Naive thymus-derived CD8-positive, alpha-beta T cell (primary cell): ENCODE data around the gene OR10AG1. TPM values are rescaled to one million over a fixed set of nuclear protein-coding genes. Genes with fewer than 3 reads are reported as not detected.

Source experiments
- polyA plus RNA-seq, 3 donors: library from polyadenylated mRNA; unstranded; fragments of 300-500 nt; fragmentation: Illumina TruSeq; gene quantifications; one replicate each; pipeline ENCODE4 v1.2.3, GENCODE V29; 2021
- total RNA-seq, 8 experiments: library from RNA in 2 of 8; stranded (reverse) in 2 of 8; gene quantifications; one replicate each; pipeline ENCODE4 v1.2.3 and lab custom pipeline; 2021 to 2026

Gene OR10AG1
- total and polyA plus RNA-seq, 5 experiments from 2014 or later, result not detected

Other genes starting within 250 kb of the OR10AG1 start
- gene OR5D13, start 196.5 kb downstream of the OR10AG1 start, total RNA-seq, result not detected
- gene OR5D13, start 196.5 kb downstream of the OR10AG1 start, polyA plus RNA-seq, result not detected
- not detected for gene OR5D14, start 174.4 kb downstream of the OR10AG1 start, total RNA-seq
- not detected for gene OR5D14, start 174.4 kb downstream of the OR10AG1 start, polyA plus RNA-seq
- not detected for gene OR5L1, start 158.6 kb downstream of the OR10AG1 start, total RNA-seq
- not detected for gene OR5L1, start 158.6 kb downstream of the OR10AG1 start, polyA plus RNA-seq
- gene OR5D18, start 150.3 kb downstream of the OR10AG1 start, total RNA-seq, result not detected
- not detected for gene OR5D18, start 150.3 kb downstream of the OR10AG1 start, polyA plus RNA-seq
- gene OR5L2, start 142.7 kb downstream of the OR10AG1 start, total RNA-seq, result not detected
- gene OR5L2, start 142.7 kb downstream of the OR10AG1 start, polyA plus RNA-seq, result not detected
- not detected for gene OR5D16, start 131.2 kb downstream of the OR10AG1 start, total RNA-seq
- not detected for gene OR5D16, start 131.2 kb downstream of the OR10AG1 start, polyA plus RNA-seq
- gene TRIM51, start 86.6 kb downstream of the OR10AG1 start, total RNA-seq, result not detected
- gene TRIM51, start 86.6 kb downstream of the OR10AG1 start, polyA plus RNA-seq, result not detected
- not detected for gene OR5W2, start 55.4 kb downstream of the OR10AG1 start, total RNA-seq
- gene OR5W2, start 55.4 kb downstream of the OR10AG1 start, polyA plus RNA-seq, result not detected
- gene OR5I1, start 33.5 kb downstream of the OR10AG1 start, total RNA-seq, result not detected
- not detected for gene OR5I1, start 33.5 kb downstream of the OR10AG1 start, polyA plus RNA-seq
- not detected for gene OR5F1, start 24.7 kb upstream of the OR10AG1 start, total RNA-seq
- gene OR5F1, start 24.7 kb upstream of the OR10AG1 start, polyA plus RNA-seq, result not detected
- gene OR5AS1, start 57.7 kb upstream of the OR10AG1 start, total RNA-seq, result not detected
- not detected for gene OR5AS1, start 57.7 kb upstream of the OR10AG1 start, polyA plus RNA-seq
- gene OR8I2, start 123.4 kb upstream of the OR10AG1 start, total RNA-seq, result not detected
- not detected for gene OR8I2, start 123.4 kb upstream of the OR10AG1 start, polyA plus RNA-seq
- not detected for gene OR8H2, start 133.7 kb upstream of the OR10AG1 start, total RNA-seq
- gene OR8H2, start 133.7 kb upstream of the OR10AG1 start, polyA plus RNA-seq, result not detected
- not detected for gene OR8H3, start 152.4 kb upstream of the OR10AG1 start, total RNA-seq
- not detected for gene OR8H3, start 152.4 kb upstream of the OR10AG1 start, polyA plus RNA-seq
- not detected for gene OR8J3, start 170.3 kb upstream of the OR10AG1 start, total RNA-seq
- gene OR8J3, start 170.3 kb upstream of the OR10AG1 start, polyA plus RNA-seq, result not detected
- not detected for gene OR8K5, start 190.4 kb upstream of the OR10AG1 start, total RNA-seq
- not detected for gene OR8K5, start 190.4 kb upstream of the OR10AG1 start, polyA plus RNA-seq
- not detected for gene OR5J2, start 206.7 kb upstream of the OR10AG1 start, total RNA-seq
- not detected for gene OR5J2, start 206.7 kb upstream of the OR10AG1 start, polyA plus RNA-seq